ENCODE measurements around the gene AGT.

Gene AGT

GRCh38 chr1:230713915-230714764, at the start of gene AGT:
Gene AGT, minus strand, starts transcription at chr1:230714122. Its CDS starts 3,299 bp downstream, at chr1:230710823.
- TF ChIP-seq GATA2 (IDR thresholded peaks at IDR 0.05; ENCODE audit: low read depth, low read length) (no peak), GATA3 (IDR thresholded peaks at IDR 0.05; ENCODE audit: low read depth, low read length) (no peak)

DNA sequence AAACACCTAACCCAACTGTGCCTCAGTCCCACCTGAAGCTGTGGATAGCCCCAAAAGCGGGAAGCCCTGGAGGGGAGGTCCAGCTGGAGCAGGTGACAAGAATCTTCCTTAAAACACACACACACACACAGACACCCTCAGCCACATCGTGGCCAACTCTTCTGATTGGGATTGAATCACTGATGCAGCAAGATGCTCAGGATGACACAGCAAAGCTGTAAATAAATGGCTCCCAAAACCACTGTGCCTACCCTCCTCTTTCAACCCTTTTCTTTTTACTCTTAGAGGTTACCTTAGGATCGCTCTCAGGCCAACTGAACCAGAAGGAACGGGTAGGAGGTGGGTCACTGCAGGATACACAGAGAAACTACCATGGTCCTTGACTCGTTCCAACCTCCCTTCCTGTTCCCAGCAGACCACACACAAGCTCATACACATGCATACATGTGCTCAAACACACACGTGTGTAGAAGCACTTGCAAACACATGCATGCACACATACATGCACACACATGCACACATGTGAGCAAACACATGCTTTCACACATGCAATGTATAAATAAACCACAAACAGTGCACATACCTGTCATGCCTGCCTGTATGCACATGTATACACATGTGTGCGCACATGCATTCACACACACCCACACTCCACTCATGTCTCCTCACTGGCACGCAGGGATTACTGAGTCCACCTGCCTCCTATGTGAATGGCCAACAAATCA, 47.7 kb upstream of the AGT start:
- TF ChIP-seq GATA2 (IDR thresholded peaks at IDR 0.05; ENCODE audit: low read depth, low read length) (no peak), GATA3 (IDR thresholded peaks at IDR 0.05; ENCODE audit: low read depth, low read length) (no peak)

GRCh38 chr1:230760360-230760827, 46.5 kb upstream of the AGT start:
- TF ChIP-seq GATA2 (IDR thresholded peaks at IDR 0.05; ENCODE audit: low read depth, low read length) (no peak), GATA3 (IDR thresholded peaks at IDR 0.05; ENCODE audit: low read depth, low read length) (no peak)

- TF ChIP-seq GATA3 (IDR thresholded peaks at IDR 0.05; ENCODE audit: low read depth, low read length), result no peak
- TF ChIP-seq GATA2 (IDR thresholded peaks at IDR 0.05; ENCODE audit: low read depth, low read length), result no peak
Observed at GRCh38 chr1:230759369-230760065, 45.6 kb upstream of the AGT start.

DNA sequence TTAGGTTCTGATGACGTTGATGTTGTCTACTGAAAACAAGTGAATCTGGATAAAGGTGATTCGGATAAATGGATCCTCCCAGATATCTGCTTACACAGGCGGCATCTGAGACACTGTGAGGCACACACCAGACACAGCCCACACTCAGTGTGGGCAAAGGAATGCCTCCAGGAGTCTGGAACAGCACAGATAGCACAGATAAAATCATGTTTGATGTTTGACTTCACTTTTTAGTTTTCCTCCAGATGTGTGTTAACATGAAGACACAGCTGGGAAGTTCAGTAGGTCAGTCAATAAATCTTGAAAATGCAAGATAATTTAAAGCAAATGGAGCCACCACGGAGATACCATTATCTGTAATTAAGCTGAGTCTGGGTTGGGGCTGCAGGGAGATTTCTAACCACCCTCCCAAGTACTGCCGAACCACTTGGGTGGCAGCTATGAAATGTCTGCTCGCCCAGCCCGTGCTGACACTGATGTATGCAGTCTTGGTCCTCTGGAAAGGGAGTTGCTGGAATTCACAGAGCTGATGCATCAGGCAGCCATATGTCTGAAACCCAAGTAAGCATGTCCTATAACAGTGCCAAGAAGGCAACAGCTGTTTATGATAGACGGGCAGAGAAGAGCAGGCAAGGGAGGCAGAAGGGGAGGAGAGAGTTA, 44.9 kb upstream of the AGT start:
- TF ChIP-seq GATA2 (IDR thresholded peaks at IDR 0.05; ENCODE audit: low read depth, low read length) (peak; percentile 86), GATA3 (IDR thresholded peaks at IDR 0.05; ENCODE audit: low read depth, low read length) (peak; percentile 72)

DNA sequence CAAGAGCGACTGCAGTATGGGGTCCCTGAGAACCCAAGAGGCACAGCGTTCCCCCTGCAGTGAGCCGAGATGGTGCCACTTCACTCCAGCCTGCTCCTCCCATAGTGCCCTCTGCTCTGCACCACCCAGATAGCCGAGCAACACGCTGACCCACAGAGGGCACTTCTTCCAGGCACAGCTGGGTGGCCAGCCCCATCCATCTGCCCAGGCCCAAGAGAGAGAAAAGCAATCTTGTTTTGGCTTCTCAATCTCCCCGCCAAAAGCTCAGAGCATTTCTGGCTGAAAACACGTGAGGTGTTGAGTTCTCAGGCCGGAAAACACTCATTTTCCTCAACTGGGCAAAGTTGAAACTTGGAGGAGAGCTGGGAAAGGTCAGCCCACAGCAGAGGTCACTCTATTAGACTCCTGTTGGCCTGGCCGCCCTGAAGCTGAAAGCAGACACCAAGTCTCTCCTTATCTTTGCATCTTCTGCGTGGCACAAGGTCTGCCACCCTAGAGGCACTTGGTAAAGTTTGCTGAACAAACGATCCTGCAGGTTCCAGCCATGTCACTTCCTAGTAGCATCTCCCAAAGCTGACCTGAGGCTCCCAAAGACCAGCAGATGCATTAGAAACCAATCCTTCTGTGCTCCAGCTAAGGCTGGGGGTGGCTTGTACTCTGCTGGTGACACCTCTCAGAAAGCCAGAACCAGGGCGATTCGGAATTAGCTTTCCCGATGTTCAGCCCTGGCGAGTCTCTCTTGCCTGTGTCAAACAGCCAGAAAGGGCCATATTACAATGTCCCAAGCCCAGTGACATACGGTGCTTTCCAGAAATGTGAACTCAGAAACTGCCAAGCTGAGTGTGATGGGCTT, 44.2 kb upstream of the AGT start:
- TF ChIP-seq GATA2 (IDR thresholded peaks at IDR 0.05; ENCODE audit: low read depth, low read length) (peak; percentile 50; the same call in 1 of the 2 replicates), GATA3 (IDR thresholded peaks at IDR 0.05; ENCODE audit: low read depth, low read length) (no peak)

GRCh38 chr1:230754796-230755195, 40.9 kb upstream of the AGT start:
- TF ChIP-seq GATA2 (IDR thresholded peaks at IDR 0.05; ENCODE audit: low read depth, low read length) (no peak), GATA3 (IDR thresholded peaks at IDR 0.05; ENCODE audit: low read depth, low read length) (no peak)

- TF ChIP-seq GATA2 (IDR thresholded peaks at IDR 0.05; ENCODE audit: low read depth, low read length) (no peak), GATA3 (IDR thresholded peaks at IDR 0.05; ENCODE audit: low read depth, low read length) (no peak)
Observed at GRCh38 chr1:230753586-230754251, 39.8 kb upstream of the AGT start.

GRCh38 chr1:230753191-230753585, 39.3 kb upstream of the AGT start:
- TF ChIP-seq GATA2 (IDR thresholded peaks at IDR 0.05; ENCODE audit: low read depth, low read length) (no peak), GATA3 (IDR thresholded peaks at IDR 0.05; ENCODE audit: low read depth, low read length) (no peak)

DNA sequence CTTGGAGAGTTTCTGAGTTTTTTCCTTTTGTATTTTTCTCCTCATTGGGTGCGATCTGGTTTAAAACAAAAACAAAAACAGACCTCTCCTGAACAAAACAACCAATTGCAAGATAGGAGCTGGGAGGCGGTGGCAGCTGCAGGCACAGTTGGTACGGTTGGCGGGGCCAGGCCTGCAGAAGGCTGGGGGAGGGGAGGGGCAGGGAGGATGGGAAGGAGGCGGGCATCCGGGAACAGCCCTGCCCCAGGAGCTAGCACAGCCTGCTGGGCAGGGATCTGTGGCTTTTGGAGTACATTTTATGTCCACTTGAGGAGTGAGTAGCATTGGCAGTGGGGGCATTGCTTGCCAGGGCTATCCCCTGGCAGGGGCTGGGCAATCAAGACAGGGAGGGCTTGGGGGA, 38.5 kb upstream of the AGT start:
- no peak for TF ChIP-seq GATA2 (IDR thresholded peaks at IDR 0.05; ENCODE audit: low read depth, low read length)
- no peak for TF ChIP-seq GATA3 (IDR thresholded peaks at IDR 0.05; ENCODE audit: low read depth, low read length)

DNA sequence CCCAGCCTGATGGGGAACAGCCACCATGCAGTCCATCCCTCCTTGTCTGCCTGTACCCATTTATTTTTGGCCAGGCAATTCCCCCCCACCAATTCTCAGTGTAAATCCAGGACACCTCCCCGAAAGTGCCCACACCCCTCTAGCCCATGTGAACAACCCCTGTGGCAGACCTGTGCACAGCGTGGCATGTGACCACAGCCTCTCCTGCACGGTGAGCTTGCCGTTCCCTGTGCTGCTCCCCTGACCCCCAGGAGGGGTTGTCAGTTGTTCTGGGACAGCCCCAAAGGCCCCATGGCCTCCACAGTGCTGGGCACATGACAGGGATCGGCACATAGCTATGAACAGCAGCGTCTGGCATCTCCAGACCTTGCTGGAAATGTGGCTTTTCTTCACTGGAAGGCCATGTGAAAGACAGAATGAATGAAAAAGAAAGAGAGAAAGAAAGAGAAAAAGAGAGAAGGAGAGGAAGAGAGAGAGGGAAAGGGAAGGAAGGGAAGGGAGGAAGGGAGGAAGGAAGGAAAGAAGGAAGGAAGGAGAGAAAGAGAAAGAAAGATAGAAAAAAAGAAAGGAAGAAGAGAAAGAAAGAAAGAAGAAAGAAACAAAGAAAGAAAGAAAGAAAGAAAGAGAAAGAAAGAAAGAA, 37.2 kb upstream of the AGT start:
- TF ChIP-seq GATA2 (IDR thresholded peaks at IDR 0.05; ENCODE audit: low read depth, low read length), result no peak
- TF ChIP-seq GATA3 (IDR thresholded peaks at IDR 0.05; ENCODE audit: low read depth, low read length), result no peak

DNA sequence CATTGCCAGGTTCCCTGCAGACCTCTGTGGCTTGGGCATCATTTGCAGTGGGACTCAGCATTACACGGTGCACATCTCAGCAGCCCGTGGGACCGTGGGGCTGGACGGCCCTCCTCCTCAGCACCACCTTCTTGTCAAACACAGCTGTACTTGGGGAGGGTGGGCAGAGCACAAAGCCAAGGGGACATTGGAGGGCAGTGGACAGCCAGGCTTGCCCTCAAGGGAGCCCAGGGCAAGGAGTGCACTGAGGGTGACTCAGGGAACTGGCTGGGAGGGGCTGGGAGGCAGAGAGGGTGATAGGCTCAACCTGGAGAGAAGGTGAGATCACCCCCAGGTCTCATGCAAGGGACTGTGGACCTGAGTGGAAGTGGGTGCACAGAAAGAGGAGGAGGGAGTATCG, 36.7 kb upstream of the AGT start:
- no peak for TF ChIP-seq GATA2 (IDR thresholded peaks at IDR 0.05; ENCODE audit: low read depth, low read length)
- no peak for TF ChIP-seq GATA3 (IDR thresholded peaks at IDR 0.05; ENCODE audit: low read depth, low read length)
